Fibroblast of the aortic adventitia (primary cell): ENCODE data around the gene GTF2A2. TPM values are rescaled to one million over a fixed set of nuclear protein-coding genes. Genes with fewer than 3 reads are reported as not detected.
A peak's percentile ranks its signal among the peaks of the same experiment; 100 is the strongest.

Experiments used
- DNase-seq: peaks from one replicate; pipeline ENCODE4 v3.0.0-alpha.2; 2010; ENCODE audit warnings: low read depth
- H3K4me3 ChIP-seq: 2 replicates; pipeline ENCODE4 v1.5.1; 2011; ENCODE audit warnings: low read depth, mild to moderate bottlenecking, control low read depth, low read length, moderate library complexity
- CTCF ChIP-seq: IDR thresholded peaks from 2 replicates; pipeline ENCODE4 v1.5.1; 2011; ENCODE audit warnings: mild to moderate bottlenecking, low read length, control low read depth, inconsistent platforms; ENCODE audit not compliant: insufficient read depth
- total RNA-seq: library from RNA; depleted of rRNA; stranded (reverse); fragments of >200 nt; gene quantifications from 2 replicates; pipeline ENCODE4 v1.2.3, GENCODE V29; 2012; ENCODE audit warnings: low replicate concordance

GTF2A2 gene
- total RNA-seq, 1 donor: 38.5 TPM

GRCh38 chr15:59687836-59688235 is 30.5 kb upstream of the GTF2A2 start:
- peak overlapping the region; percentile 75 for H3K4me3 ChIP-seq
- TF ChIP-seq CTCF: no peak
- peak; percentile 57 for DNase-seq

- no peak for TF ChIP-seq CTCF
- no peak for DNase-seq
- no peak overlapping the region for H3K4me3 ChIP-seq
These were observed 29.1 kb upstream of the GTF2A2 start for GRCh38 chr15:59686389-59686788.

- peak; percentile 66 for DNase-seq
- TF ChIP-seq CTCF: no peak
- no peak overlapping the region for H3K4me3 ChIP-seq
These were observed 28.5 kb upstream of the GTF2A2 start for GRCh38 chr15:59685737-59686297.

- DNase-seq: no peak
- no peak for TF ChIP-seq CTCF
- no peak overlapping the region for H3K4me3 ChIP-seq
These were observed 23.6 kb upstream of the GTF2A2 start for GRCh38 chr15:59680870-59681269.

- DNase-seq: no peak
- no peak for TF ChIP-seq CTCF
- no peak overlapping the region for H3K4me3 ChIP-seq
These were observed 23.0 kb upstream of the GTF2A2 start for GRCh38 chr15:59680346-59680745.

GRCh38 chr15:59678620-59679019 is 21.3 kb upstream of the GTF2A2 start:
- TF ChIP-seq CTCF: no peak
- no peak overlapping the region for H3K4me3 ChIP-seq
- no peak for DNase-seq

- H3K4me3 ChIP-seq: no peak overlapping the region
- DNase-seq: no peak
- no peak for TF ChIP-seq CTCF
These were observed 20.9 kb upstream of the GTF2A2 start for GRCh38 chr15:59678172-59678571.
